H9 (cell line): ENCODE measurements around the gene TTC9. TPM values are rescaled to one million over a fixed set of nuclear protein-coding genes. Genes with fewer than 3 reads are reported as not detected.

Source experiments
- DNase-seq: peaks from one replicate; pipeline ENCODE4 v3.0.0-alpha.2; 2017
- H2AFZ ChIP-seq: one replicate; pipeline ENCODE4 v1.6.1; 2013; ENCODE audit warnings: mild to moderate bottlenecking, low read length, control low read depth, moderate library complexity
- H2AK5ac ChIP-seq: 2 replicates; pipeline ENCODE4 v1.6.1; 2013; ENCODE audit warnings: low read length, control low read depth, mixed read lengths; ENCODE audit not compliant: insufficient read length
- H2BK120ac ChIP-seq: one replicate; pipeline ENCODE4 v1.6.1; 2013; ENCODE audit warnings: low read depth, mild to moderate bottlenecking, low read length, control low read depth, inconsistent platforms; ENCODE audit not compliant: poor library complexity, severe bottlenecking
- H2BK12ac ChIP-seq: 2 replicates; pipeline ENCODE4 v1.6.1; 2013; ENCODE audit warnings: low read length, control low read depth, mixed read lengths, low read depth; ENCODE audit not compliant: insufficient read length
- H2BK15ac ChIP-seq: 2 replicates; pipeline ENCODE4 v1.6.1; 2013; ENCODE audit warnings: low read depth, low read length, control low read depth
- H2BK20ac ChIP-seq: one replicate; pipeline ENCODE4 v1.6.1; 2013; ENCODE audit warnings: low read depth, mild to moderate bottlenecking, low read length, control low read depth, inconsistent platforms; ENCODE audit not compliant: poor library complexity, severe bottlenecking
- H2BK5ac ChIP-seq: 2 replicates; pipeline ENCODE4 v1.6.1; 2013; ENCODE audit warnings: low read length, control low read depth, mixed read lengths; ENCODE audit not compliant: insufficient read length
- H3K14ac ChIP-seq: 2 replicates; pipeline ENCODE4 v1.6.1; 2013; ENCODE audit warnings: low read length, control low read depth; ENCODE audit not compliant: insufficient read depth
- H3K18ac ChIP-seq: 2 replicates; pipeline ENCODE4 v1.6.1; 2013; ENCODE audit warnings: low read depth, mild to moderate bottlenecking, mixed read lengths, low read length, control low read depth; ENCODE audit not compliant: insufficient read length
- H3K23ac ChIP-seq: 2 replicates; pipeline ENCODE4 v1.6.1; 2013; ENCODE audit warnings: low read length, control low read depth, mixed read lengths, low read depth; ENCODE audit not compliant: insufficient read length
- H3K23me2 ChIP-seq: 2 replicates; pipeline ENCODE4 v1.6.1; 2013; ENCODE audit warnings: low read depth, mild to moderate bottlenecking, mixed read lengths, low read length, control low read depth; ENCODE audit not compliant: insufficient read length, poor library complexity, severe bottlenecking
- H3K27ac ChIP-seq: 2 replicates; pipeline ENCODE4 v1.5.1; 2013; ENCODE audit warnings: low read length, control low read depth, mixed read lengths, low read depth; ENCODE audit not compliant: insufficient read length
- H3K27me3 ChIP-seq: 2 replicates; pipeline ENCODE4 v1.6.1; 2013; ENCODE audit warnings: low read length, control low read depth, inconsistent platforms; ENCODE audit not compliant: insufficient read depth
- H3K4ac ChIP-seq: 2 replicates; pipeline ENCODE4 v1.6.1; 2013; ENCODE audit warnings: low read depth, mild to moderate bottlenecking, control low read depth, inconsistent platforms, low read length, moderate library complexity
- H3K4me1 ChIP-seq: 2 replicates; pipeline ENCODE4 v1.6.1; 2013; ENCODE audit warnings: low read length, control low read depth, inconsistent platforms; ENCODE audit not compliant: insufficient read depth
- H3K4me2 ChIP-seq: 2 replicates; pipeline ENCODE4 v1.6.1; 2013; ENCODE audit warnings: low read length, control low read depth, mixed read lengths; ENCODE audit not compliant: insufficient read length, insufficient read depth
- H3K56ac ChIP-seq: 2 replicates; pipeline ENCODE4 v1.6.1; 2013; ENCODE audit warnings: low read depth, mild to moderate bottlenecking, mixed read lengths, low read length, control low read depth; ENCODE audit not compliant: insufficient read length
- H3K79me1 ChIP-seq: 2 replicates; pipeline ENCODE4 v1.6.1; 2013; ENCODE audit warnings: low read depth, mild to moderate bottlenecking, moderate library complexity, low read length, control low read depth, inconsistent platforms; ENCODE audit not compliant: insufficient read depth, poor library complexity, severe bottlenecking
- H3K79me2 ChIP-seq: 2 replicates; pipeline ENCODE4 v1.6.1; 2013; ENCODE audit warnings: low read length, control low read depth, inconsistent platforms; ENCODE audit not compliant: insufficient read depth
- H3K9ac ChIP-seq: 2 replicates; pipeline ENCODE4 v1.6.1; 2013; ENCODE audit warnings: low read length, control low read depth, mixed read lengths; ENCODE audit not compliant: insufficient read length; ENCODE audit errors: extremely low read depth
- H3K9me3 ChIP-seq: one replicate; pipeline ENCODE4 v1.6.1; 2013; ENCODE audit warnings: low read depth, low read length, inconsistent platforms; ENCODE audit not compliant: control insufficient read depth
- H3T11ph ChIP-seq: one replicate; pipeline ENCODE4 v1.6.1; 2013; ENCODE audit warnings: mild to moderate bottlenecking, low read length, control low read depth, inconsistent platforms
- H4K20me1 ChIP-seq: one replicate; pipeline ENCODE4 v1.6.1; 2013; ENCODE audit not compliant: control insufficient read depth, insufficient read length, insufficient read depth
- H4K5ac ChIP-seq: 2 replicates; pipeline ENCODE4 v1.6.1; 2013; ENCODE audit warnings: low read depth, mild to moderate bottlenecking, mixed read lengths, low read length, control low read depth; ENCODE audit not compliant: insufficient read length
- H4K8ac ChIP-seq: replicated peaks from 2 replicates; pipeline ENCODE4 v1.6.1; 2013; ENCODE audit warnings: low read length, control low read depth, mixed read lengths, low read depth; ENCODE audit not compliant: insufficient read length
- H4K91ac ChIP-seq: 2 replicates; pipeline ENCODE4 v1.6.1; 2013; ENCODE audit warnings: low read depth, mild to moderate bottlenecking, moderate library complexity, mixed read lengths, low read length, control low read depth; ENCODE audit not compliant: insufficient read length
- H3K27ac Mint-ChIP-seq, 3 experiments: 2 replicates in 2 of 3; 3 replicates in 1 of 3; pipeline ENCODE4 v1.8.0; 2020 to 2021; ENCODE audit warnings: mixed read lengths in 3 of 3, mild to moderate bottlenecking in 1 of 3, moderate library complexity in 1 of 3
- H3K27me3 Mint-ChIP-seq: 2 replicates; pipeline ENCODE4 v1.8.0; 2021; ENCODE audit warnings: low read depth, mild to moderate bottlenecking, moderate library complexity, mixed read lengths
- H3K36me3 Mint-ChIP-seq, 3 experiments: 2 replicates in 2 of 3; 3 replicates in 1 of 3; pipeline ENCODE4 v1.8.0; 2020 to 2021; ENCODE audit warnings: low read depth in 3 of 3, mixed read lengths in 3 of 3; ENCODE audit not compliant: insufficient read depth in 1 of 3
- H3K4me1 Mint-ChIP-seq, 2 experiments: 2 replicates each; pipeline ENCODE4 v1.8.0; 2020; ENCODE audit warnings: mixed read lengths in 2 of 2
- H3K4me3 Mint-ChIP-seq, 2 experiments: 2 replicates in 1 of 2; 3 replicates in 1 of 2; pipeline ENCODE4 v1.8.0; 2020 to 2021; ENCODE audit warnings: mild to moderate bottlenecking in 2 of 2, mixed read lengths in 2 of 2, moderate library complexity in 1 of 2
- H3K9me3 Mint-ChIP-seq, 2 experiments: 2 replicates in 1 of 2; 3 replicates in 1 of 2; pipeline ENCODE4 v1.8.0; 2020; ENCODE audit warnings: mild to moderate bottlenecking in 2 of 2, mixed read lengths in 2 of 2, moderate library complexity in 1 of 2
- WGBS: extraction: QIAGEN DNeasy Blood & Tissue Kit; methylation state at CpG from one replicate; pipeline ENCODE4 v1.1.7; 2013; ENCODE audit warnings: missing lambda C conversion rate, low lambda C conversion rate, mixed read lengths; ENCODE audit not compliant: insufficient read length; ENCODE audit errors: extremely low coverage; 5-methylcytosine and 5-hydroxymethylcytosine counted together
- total RNA-seq: library from RNA; stranded (reverse); gene quantifications from 2 replicates; pipeline ENCODE4 v1.2.1, GENCODE V29; 2021
- TF ChIP-seq, protein P1 (sequence below): fragments of 200-600 bp; sonication (generic); conservative IDR thresholded peaks from 3 replicates; pipeline ENCODE4 v1.8.0; 2021; ENCODE audit warnings: antibody characterized with exemption, mild to moderate bottlenecking

The TTC9 gene
- total RNA-seq, 1 experiment from 2014 or later: 17.4 TPM

DNA sequence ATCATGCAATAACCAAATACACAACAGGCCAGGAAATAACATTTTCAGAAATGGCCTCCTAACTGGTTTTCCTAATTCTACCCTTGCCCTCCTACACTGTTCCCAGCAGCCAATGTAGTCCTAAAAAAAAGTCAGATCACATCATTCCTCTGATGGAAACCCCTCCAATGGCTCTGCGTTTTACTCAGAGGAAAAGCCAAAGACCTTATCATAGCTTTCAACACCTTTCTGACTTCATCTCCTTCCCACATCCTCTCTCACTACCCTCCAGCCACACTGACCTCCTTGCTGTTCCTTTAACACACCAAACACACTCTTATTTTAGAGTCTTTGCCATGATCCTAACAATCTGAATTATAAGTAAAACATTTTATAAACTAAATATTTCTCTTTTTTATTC lies 42.4 kb upstream of the TTC9 start:
- Histone ChIP-seq H4K5ac (no peak overlapping the region), H3K14ac (no peak overlapping the region), H2AK5ac (no peak overlapping the region), H3K79me1 (peaks cover 13% of the 10 kb centered on the region), H3K9ac (peak overlapping the region; percentile 2), H4K91ac (no peak overlapping the region), H3K27me3 (no peaks in the 10 kb centered on the region; the same call in 1 of the 2 replicates), H2BK5ac (no peak overlapping the region), H2BK120ac (no peak overlapping the region), H2BK12ac (no peak overlapping the region), H2AFZ (no peak overlapping the region), H4K8ac (no peak overlapping the region), H3K56ac (no peak overlapping the region), H3K9me3 (no peaks in the 10 kb centered on the region), H3K23me2 (peaks cover 8% of the 10 kb centered on the region), H3K23ac (no peak overlapping the region), H3T11ph (no peak overlapping the region), H3K18ac (no peak overlapping the region), H3K4me2 (peak overlapping the region; percentile 99), H2BK15ac (no peak overlapping the region), H3K79me2 (peaks cover 22% of the 10 kb centered on the region), H3K4me1 (no peaks in the 10 kb centered on the region; the same call in 1 of the 2 replicates), H4K20me1 (no peaks in the 10 kb centered on the region), H2BK20ac (no peak overlapping the region), H3K27ac (no peak overlapping the region), H3K4ac (no peak overlapping the region)
- H3K27ac Mint-ChIP-seq: no peak overlapping the region
- TF ChIP-seq, protein P1, sequence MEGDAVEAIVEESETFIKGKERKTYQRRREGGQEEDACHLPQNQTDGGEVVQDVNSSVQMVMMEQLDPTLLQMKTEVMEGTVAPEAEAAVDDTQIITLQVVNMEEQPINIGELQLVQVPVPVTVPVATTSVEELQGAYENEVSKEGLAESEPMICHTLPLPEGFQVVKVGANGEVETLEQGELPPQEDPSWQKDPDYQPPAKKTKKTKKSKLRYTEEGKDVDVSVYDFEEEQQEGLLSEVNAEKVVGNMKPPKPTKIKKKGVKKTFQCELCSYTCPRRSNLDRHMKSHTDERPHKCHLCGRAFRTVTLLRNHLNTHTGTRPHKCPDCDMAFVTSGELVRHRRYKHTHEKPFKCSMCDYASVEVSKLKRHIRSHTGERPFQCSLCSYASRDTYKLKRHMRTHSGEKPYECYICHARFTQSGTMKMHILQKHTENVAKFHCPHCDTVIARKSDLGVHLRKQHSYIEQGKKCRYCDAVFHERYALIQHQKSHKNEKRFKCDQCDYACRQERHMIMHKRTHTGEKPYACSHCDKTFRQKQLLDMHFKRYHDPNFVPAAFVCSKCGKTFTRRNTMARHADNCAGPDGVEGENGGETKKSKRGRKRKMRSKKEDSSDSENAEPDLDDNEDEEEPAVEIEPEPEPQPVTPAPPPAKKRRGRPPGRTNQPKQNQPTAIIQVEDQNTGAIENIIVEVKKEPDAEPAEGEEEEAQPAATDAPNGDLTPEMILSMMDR: no peak
- H3K9me3 Mint-ChIP-seq: no peaks in the 10 kb centered on the region
- no peaks in the 10 kb centered on the region for H3K27me3 Mint-ChIP-seq
- H3K4me3 Mint-ChIP-seq: peak overlapping the region; percentile 99 to 100
- WGBS: no CpG with 5 or more reads among the region's 1 CpG
- DNase-seq: no peak
- H3K4me1 Mint-ChIP-seq: peaks cover 17 to 21% of the 10 kb centered on the region in 2 experiments
- H3K36me3 Mint-ChIP-seq: peaks cover 11 to 26% (median 20%) of the 10 kb centered on the region in 3 experiments; a peak in 6 of 7 replicates
